ENCODE measurements around the gene MGAT5.

MGAT5 gene

GRCh38 chr2:134253804-134254203 is at the start of gene MGAT5:
Gene MGAT5, plus strand, starts transcription at chr2:134254072. Its CDS starts 332 bp downstream, at chr2:134254404.
- DNase-seq, result no peak
- intact Hi-C loops (cut with DNase I), result no loop called here

DNA sequence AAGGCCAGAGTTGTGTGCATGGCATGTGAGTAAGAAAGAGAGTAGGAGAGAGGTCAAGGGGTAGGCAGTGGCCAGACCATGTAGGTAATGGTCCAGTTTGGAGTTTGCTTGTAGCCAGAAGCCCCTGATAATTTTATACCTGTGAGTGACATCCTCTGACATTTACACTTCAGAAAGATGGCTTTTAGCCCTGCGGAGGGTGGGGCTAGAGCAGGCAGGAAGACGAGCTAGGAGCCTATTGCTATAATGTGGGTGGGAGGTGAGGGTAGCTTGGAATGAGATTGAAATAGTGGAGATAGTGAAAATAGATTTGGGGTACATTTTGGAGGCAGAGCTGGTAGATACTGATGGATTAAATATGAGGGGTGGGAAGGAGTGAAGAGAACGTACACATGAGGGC is 48.8 kb upstream of the MGAT5 start:
- no peak for DNase-seq
- intact Hi-C loops (cut with DNase I), result no loop called here

DNA sequence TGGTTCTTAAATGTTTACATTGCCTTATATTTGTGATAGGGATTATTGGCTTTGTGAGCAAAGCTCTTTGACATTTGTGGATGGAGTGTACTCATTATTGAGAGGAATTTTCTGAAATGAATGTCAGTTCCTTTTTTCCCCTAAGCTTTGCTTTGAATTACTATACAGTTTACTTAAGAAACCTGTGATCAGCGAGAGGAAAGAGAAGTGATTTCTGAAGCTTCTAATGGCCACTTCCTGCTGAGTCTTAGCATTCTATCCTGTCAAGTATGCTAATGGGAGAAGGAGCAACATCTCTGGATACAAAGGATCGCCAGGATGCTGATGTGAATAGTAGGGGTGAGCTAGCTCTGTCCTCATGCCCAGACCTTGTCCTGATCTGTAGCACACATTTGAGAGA is 47.8 kb upstream of the MGAT5 start:
- intact Hi-C loops (cut with DNase I), result no loop called here
- DNase-seq, result no peak

DNA sequence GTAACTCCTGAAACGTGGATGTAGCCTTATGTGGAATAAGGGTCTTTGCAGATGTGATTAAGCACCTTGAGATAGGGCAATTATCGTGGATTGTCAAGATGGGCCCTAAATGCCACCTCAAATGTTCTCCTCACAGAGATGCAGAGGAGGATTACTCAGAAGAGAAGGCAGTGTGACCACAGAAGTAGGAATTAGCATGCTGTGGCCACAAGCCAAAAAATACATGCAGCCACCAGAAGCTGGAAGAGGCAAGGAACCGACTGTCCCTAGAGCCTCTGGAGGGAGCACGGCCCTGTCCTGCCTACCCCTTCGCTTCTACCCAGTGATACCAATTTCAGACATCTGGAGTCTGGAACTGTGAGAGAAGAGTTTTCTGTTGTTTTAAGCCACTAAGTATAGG is 47.3 kb upstream of the MGAT5 start:
- intact Hi-C loops (cut with DNase I), result no loop called here
- peak in 2 of 42 donors; percentile 43 to 65 for DNase-seq

DNA sequence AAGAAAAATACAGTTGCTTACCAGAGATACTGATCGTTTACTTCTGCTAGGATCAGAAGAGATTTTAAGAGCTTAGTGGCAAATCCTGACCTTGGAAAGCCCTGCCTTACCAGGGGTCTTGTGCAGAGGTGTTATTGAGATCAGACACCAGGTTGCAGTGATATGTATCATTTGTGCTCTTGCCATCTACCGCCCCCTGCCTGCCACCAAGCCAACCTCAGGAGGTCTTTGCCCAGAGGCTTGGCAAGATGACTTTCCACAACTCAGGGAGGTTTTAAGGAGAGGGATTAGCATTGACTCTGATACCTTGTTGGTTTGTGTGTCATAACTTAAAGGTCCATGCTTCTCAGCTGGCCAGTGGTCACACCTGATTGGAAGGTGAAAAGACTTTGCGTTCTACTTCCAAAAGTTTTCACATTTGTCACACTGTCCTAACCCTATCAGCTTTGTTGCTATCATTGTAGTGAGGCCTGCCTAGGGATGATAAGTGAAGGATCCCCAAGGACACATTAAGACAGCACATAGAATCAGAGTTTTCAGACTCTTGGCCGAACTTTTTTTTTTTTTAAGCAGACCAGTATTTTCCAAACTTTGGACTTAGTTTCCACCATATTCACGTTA is 46.2 kb upstream of the MGAT5 start:
- intact Hi-C loops (cut with DNase I), result no loop called here
- peak in 36 of 42 donors; percentile 10 to 74 (median 46) for DNase-seq

GRCh38 chr2:134208825-134209224 is 45.0 kb upstream of the MGAT5 start:
- intact Hi-C loops (cut with DNase I), result no loop called here
- peak in 2 of 42 donors; percentile 32 to 46 for DNase-seq

- intact Hi-C loops (cut with DNase I), result no loop called here
- peak in 1 of 42 donors; percentile 33 for DNase-seq
These were observed 41.1 kb upstream of the MGAT5 start for GRCh38 chr2:134212746-134213145.

- DNase-seq, result no peak
- intact Hi-C loops (cut with DNase I), result no loop called here
These were observed 37.6 kb upstream of the MGAT5 start for GRCh38 chr2:134216152-134216829.

- intact Hi-C loops (cut with DNase I), result no loop called here
- no peak for DNase-seq
These were observed 36.5 kb upstream of the MGAT5 start for GRCh38 chr2:134217351-134217750.

- intact Hi-C loops (cut with DNase I), result no loop called here
- peak in 4 of 42 donors; percentile 12 to 62 (median 42) for DNase-seq
These were observed 35.9 kb upstream of the MGAT5 start for GRCh38 chr2:134217924-134218323.

- intact Hi-C loops (cut with DNase I), result no loop called here
- DNase-seq, result no peak
These were observed 35.5 kb upstream of the MGAT5 start for GRCh38 chr2:134218414-134218813.

- DNase-seq, result no peak
- intact Hi-C loops (cut with DNase I), result no loop called here
These were observed 34.8 kb upstream of the MGAT5 start for GRCh38 chr2:134218930-134219658.

GRCh38 chr2:134220344-134220974 is 33.4 kb upstream of the MGAT5 start:
- intact Hi-C loops (cut with DNase I), result no loop called here
- DNase-seq, result no peak

- DNase-seq, result no peak
- intact Hi-C loops (cut with DNase I), result no loop called here
These were observed 29.9 kb upstream of the MGAT5 start for GRCh38 chr2:134224005-134224404.

GRCh38 chr2:134225173-134225572 is 28.7 kb upstream of the MGAT5 start:
- intact Hi-C loops (cut with DNase I), result no loop called here
- no peak for DNase-seq

DNA sequence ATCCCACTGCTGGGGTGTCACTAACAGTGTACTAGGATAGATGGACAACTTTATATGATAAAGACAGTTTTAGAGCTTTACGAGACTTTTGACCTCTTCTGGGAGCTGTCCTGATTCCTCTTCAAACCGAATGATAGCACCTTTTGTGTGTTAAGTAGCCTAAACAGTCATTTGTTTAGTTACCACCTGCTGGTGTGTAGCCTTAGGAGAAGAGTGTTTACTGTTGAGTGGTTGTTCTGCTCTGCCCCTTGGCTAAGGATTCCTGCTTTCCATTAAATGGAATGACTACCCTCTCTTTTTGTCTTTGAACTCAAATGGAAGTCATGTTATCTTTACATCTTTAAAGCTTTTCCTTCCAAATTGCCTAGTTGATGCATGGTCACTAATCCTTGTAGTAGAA is 28.0 kb upstream of the MGAT5 start:
- no peak for DNase-seq
- intact Hi-C loops (cut with DNase I), result no loop called here

DNA sequence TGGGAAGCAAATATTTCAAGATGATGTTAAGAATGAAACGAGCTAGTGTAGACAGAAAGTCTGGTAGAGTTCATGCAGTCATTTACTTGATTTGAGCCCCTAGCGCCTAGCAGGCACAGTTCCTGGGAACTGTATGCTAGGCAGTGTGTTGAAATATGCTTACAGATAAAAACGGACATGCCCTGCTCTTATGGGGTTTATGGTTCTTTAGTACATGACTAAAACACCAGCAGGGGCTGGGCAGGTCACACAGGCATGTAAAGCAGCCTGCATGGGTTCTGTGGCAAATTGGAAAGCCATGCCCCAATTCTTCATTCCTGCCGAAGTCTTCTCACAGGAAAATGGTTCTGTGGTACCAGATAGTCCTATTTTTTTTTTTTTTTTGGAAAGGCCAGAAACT is 27.3 kb upstream of the MGAT5 start:
- no peak for DNase-seq
- intact Hi-C loops (cut with DNase I), result no loop called here

DNA sequence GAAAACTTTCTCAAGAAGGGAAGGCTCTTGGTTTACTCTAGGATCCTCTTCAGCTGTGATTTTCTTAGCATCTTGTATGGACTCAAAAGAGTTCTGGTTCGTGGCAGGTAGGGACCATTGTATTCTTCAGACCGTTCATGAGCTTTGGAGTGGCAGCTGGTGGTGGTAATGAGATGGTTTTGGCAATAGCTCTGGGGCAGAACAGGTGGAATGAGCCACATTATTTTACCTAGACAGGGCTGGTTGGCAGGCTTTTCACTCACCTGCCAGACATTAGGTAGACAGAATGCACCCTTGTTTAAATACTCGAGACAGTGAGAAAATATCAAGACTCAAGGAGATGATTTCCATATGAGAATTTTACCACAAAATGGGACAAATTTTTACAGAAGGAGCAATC is 26.2 kb upstream of the MGAT5 start:
- intact Hi-C loops (cut with DNase I), result no loop called here
- DNase-seq, result no peak

- intact Hi-C loops (cut with DNase I), result no loop called here
- DNase-seq, result no peak
These were observed 25.4 kb upstream of the MGAT5 start for GRCh38 chr2:134228493-134228903.

GRCh38 chr2:134229540-134229939 is 24.3 kb upstream of the MGAT5 start:
- DNase-seq, result no peak
- intact Hi-C loops (cut with DNase I), result no loop called here
